Fibroblast of skin of left biceps (primary cell): Measurements from ENCODE around the gene MSMO1.
A peak's percentile ranks its signal among the peaks of the same experiment; 100 is the strongest.
"Not testable (repeated sequence)": the region's sequence is repeated elsewhere in the genome, so short reads cannot be mapped to it uniquely, and the experiment has no call there.

Experiments
- DNase-seq, 2 experiments: peaks; one replicate each; pipeline ENCODE4 v3.0.0-alpha.2; 2013; ENCODE audit warnings: low read depth in 2 of 2

MSMO1 gene

GRCh38 chr4:165324918-165325304, 2.6 kb upstream of the MSMO1 start:
- no peak for DNase-seq

GRCh38 chr4:165325732-165326512, 1.5 kb upstream of the MSMO1 start:
- DNase-seq: peak; percentile 60 to 67

- DNase-seq: no peak
These were observed 648 bp upstream of the MSMO1 start for GRCh38 chr4:165326831-165327210.

- no peak for DNase-seq
These were observed 594 bp downstream of the MSMO1 start for GRCh38 chr4:165328101-165328425.

GRCh38 chr4:165328708-165329107, 1.2 kb downstream of the MSMO1 start:
- DNase-seq: no peak

- no peak for DNase-seq
These were observed 2.6 kb downstream of the MSMO1 start for GRCh38 chr4:165330071-165330470.

GRCh38 chr4:165330666-165331065, 3.2 kb downstream of the MSMO1 start:
- DNase-seq: no peak

GRCh38 chr4:165331359-165331758, 3.9 kb downstream of the MSMO1 start:
- DNase-seq: no peak

GRCh38 chr4:165331823-165332222, 4.4 kb downstream of the MSMO1 start:
- no peak for DNase-seq

GRCh38 chr4:165332502-165332901, 5.0 kb downstream of the MSMO1 start:
- no peak for DNase-seq

GRCh38 chr4:165335163-165335703, 7.8 kb downstream of the MSMO1 start:
- DNase-seq: no peak

GRCh38 chr4:165336743-165337142, 9.3 kb downstream of the MSMO1 start:
- DNase-seq: no peak

GRCh38 chr4:165342340-165342739, 14.9 kb downstream of the MSMO1 start:
- DNase-seq: not testable (repeated sequence)

- no peak for DNase-seq
These were observed 16.1 kb downstream of the MSMO1 start for GRCh38 chr4:165343353-165344191.

GRCh38 chr4:165345666-165346417, 18.4 kb downstream of the MSMO1 start:
- DNase-seq: no peak

GRCh38 chr4:165347647-165348569, 20.4 kb downstream of the MSMO1 start:
- no peak for DNase-seq

- no peak for DNase-seq
These were observed 24.1 kb downstream of the MSMO1 start for GRCh38 chr4:165351359-165352130.

- DNase-seq: no peak
These were observed 28.4 kb downstream of the MSMO1 start for GRCh38 chr4:165355900-165356300.

GRCh38 chr4:165359506-165359905, 32.0 kb downstream of the MSMO1 start:
- DNase-seq: no peak

GRCh38 chr4:165360041-165360695, 32.7 kb downstream of the MSMO1 start:
- peak; percentile 67 to 68 for DNase-seq
